ENCODE data around the gene TSPAN9. TPM values are rescaled to one million over a fixed set of nuclear protein-coding genes. Genes with fewer than 3 reads are reported as not detected.

The TSPAN9 gene
- total RNA-seq, 6 donors from 2014 or later, result 25.2 to 62.9 (median 44.2) TPM

GRCh38 chr12:3308609-3309008 is 231.4 kb downstream of the TSPAN9 start:
- no peak for DNase-seq
- Histone ChIP-seq H3K36me3 (no peaks in the 10 kb centered on the region), H3K9me3 (no peaks in the 10 kb centered on the region), H3K27ac (no peak overlapping the region), H3K4me1 (no peaks in the 10 kb centered on the region), H3K27me3 (peaks cover 0 to under 1% (median 0%) of the 10 kb centered on the region in 4 donors), H3K4me3 (no peak overlapping the region)
- no peak for ATAC-seq (ENCODE audit: low FRiP score in 2 of 2)
- WGBS, 2 donors, result 53 to 62% methylated on average over 8 to 9 of the region's 9 CpGs
- TF ChIP-seq EP300 (IDR thresholded peaks at IDR 0.05), result no peak
- no peak for TF ChIP-seq POLR2AphosphoS5 (IDR thresholded peaks at IDR 0.05)
- TF ChIP-seq, protein P1, sequence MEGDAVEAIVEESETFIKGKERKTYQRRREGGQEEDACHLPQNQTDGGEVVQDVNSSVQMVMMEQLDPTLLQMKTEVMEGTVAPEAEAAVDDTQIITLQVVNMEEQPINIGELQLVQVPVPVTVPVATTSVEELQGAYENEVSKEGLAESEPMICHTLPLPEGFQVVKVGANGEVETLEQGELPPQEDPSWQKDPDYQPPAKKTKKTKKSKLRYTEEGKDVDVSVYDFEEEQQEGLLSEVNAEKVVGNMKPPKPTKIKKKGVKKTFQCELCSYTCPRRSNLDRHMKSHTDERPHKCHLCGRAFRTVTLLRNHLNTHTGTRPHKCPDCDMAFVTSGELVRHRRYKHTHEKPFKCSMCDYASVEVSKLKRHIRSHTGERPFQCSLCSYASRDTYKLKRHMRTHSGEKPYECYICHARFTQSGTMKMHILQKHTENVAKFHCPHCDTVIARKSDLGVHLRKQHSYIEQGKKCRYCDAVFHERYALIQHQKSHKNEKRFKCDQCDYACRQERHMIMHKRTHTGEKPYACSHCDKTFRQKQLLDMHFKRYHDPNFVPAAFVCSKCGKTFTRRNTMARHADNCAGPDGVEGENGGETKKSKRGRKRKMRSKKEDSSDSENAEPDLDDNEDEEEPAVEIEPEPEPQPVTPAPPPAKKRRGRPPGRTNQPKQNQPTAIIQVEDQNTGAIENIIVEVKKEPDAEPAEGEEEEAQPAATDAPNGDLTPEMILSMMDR (IDR thresholded peaks at IDR 0.05), result no peak
- TF ChIP-seq POLR2A (IDR thresholded peaks at IDR 0.05), result no peak

DNA sequence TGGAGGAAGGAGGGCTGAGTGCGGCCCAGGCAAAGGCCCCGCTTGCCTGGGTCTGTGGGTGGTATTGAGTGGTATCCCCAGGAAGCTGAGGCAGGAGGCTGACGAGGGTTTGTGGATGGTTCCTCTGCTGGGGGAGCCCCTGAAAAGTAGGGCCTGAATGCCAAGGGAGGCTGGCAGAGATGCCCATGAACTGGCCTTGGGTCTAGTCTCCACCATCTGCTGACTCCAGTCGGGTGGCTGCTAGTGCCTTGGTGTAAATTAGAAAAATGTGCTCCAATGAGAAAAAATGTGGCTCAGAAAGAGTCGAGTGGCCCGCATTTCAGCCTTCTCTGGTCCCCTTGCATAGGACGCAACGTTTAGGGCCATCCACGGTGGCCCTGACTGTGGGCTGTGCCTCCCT is 232.6 kb downstream of the TSPAN9 start:
- ATAC-seq (ENCODE audit: low FRiP score in 2 of 2) (no peak), DNase-seq (no peak)
- TF ChIP-seq, protein P1 (IDR thresholded peaks at IDR 0.05), result no peak
- TF ChIP-seq EP300 (IDR thresholded peaks at IDR 0.05) (no peak), POLR2AphosphoS5 (IDR thresholded peaks at IDR 0.05) (no peak), POLR2A (IDR thresholded peaks at IDR 0.05) (no peak)
- no peaks in the 10 kb centered on the region for H3K27me3 ChIP-seq
- H3K36me3 ChIP-seq, result no peaks in the 10 kb centered on the region
- no peaks in the 10 kb centered on the region for H3K9me3 ChIP-seq
- no peak overlapping the region for H3K4me3 ChIP-seq
- WGBS, 2 donors, result 84 to 89% methylated on average over 7 to 9 of the region's 9 CpGs
- peaks cover 0 to 2% (median under 1%) of the 10 kb centered on the region in 4 donors for H3K4me1 ChIP-seq
- H3K27ac ChIP-seq, result no peak overlapping the region

DNA sequence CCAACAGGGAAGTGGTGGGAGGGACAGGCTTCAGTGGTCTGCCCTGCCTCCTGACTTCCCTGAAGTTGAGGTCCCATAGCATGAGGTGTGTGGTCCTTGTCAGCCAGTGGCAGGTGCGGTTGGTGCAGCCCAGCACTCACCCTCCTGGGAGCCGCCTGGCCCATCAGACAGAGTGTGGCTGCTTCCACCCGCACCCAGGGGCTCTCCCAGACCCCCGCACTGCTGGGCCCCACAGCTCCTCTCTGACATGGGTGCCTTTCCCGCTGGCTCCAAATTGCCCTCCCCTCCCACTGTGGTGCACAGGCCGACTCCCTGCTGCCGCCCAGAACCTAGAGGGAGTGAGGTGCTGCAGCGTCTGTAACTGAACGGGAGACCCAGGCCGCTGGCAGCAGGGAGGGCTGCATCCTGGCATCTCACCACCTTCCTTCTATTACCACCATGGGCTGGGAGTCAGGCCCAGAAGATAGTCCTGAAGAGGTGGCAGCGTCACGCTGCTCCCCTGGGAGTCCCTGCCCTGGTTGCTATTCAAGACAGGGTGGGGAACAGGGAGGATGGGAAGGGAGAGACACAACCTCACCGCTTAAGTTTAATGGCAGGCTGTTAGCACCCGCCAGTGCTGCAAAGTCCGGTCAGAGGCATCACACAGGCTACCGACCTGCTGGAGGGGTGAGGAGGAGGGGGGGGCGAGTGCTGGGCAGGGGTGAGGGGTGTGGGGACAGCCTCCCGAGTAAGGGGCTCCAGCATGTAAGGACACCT is 233.3 kb downstream of the TSPAN9 start:
- peaks cover 0 to 8% (median 7%) of the 10 kb centered on the region in 4 donors for H3K4me1 ChIP-seq
- H3K9me3 ChIP-seq, result no peaks in the 10 kb centered on the region
- H3K4me3 ChIP-seq, result no peak overlapping the region
- DNase-seq (no peak), ATAC-seq (ENCODE audit: low FRiP score in 2 of 2) (no peak)
- WGBS, 2 donors, result 85 to 91% methylated on average over 14 to 16 of the region's 18 CpGs
- H3K27me3 ChIP-seq, result no peaks in the 10 kb centered on the region
- H3K36me3 ChIP-seq, result no peaks in the 10 kb centered on the region
- no peak overlapping the region for H3K27ac ChIP-seq
- TF ChIP-seq POLR2AphosphoS5 (IDR thresholded peaks at IDR 0.05) (no peak), EP300 (IDR thresholded peaks at IDR 0.05) (no peak), POLR2A (IDR thresholded peaks at IDR 0.05) (no peak)
- TF ChIP-seq, protein P1 (IDR thresholded peaks at IDR 0.05), result no peak

- DNase-seq (no peak), ATAC-seq (ENCODE audit: low FRiP score in 2 of 2) (no peak)
- H3K36me3 ChIP-seq, result no peaks in the 10 kb centered on the region
- no peak overlapping the region for H3K4me3 ChIP-seq
- H3K27me3 ChIP-seq, result no peaks in the 10 kb centered on the region
- 85 to 87% methylated on average over 7 to 13 of the region's 14 CpGs for WGBS, 2 donors
- TF ChIP-seq EP300 (IDR thresholded peaks at IDR 0.05) (no peak), POLR2A (IDR thresholded peaks at IDR 0.05) (no peak), POLR2AphosphoS5 (IDR thresholded peaks at IDR 0.05) (no peak)
- TF ChIP-seq, protein P1 (IDR thresholded peaks at IDR 0.05), result no peak
- no peak overlapping the region for H3K27ac ChIP-seq
- peaks cover 0 to 9% (median 8%) of the 10 kb centered on the region in 4 donors for H3K4me1 ChIP-seq
- no peaks in the 10 kb centered on the region for H3K9me3 ChIP-seq
These were observed 233.8 kb downstream of the TSPAN9 start for GRCh38 chr12:3311027-3311402.
